GM12892 (cell line): ENCODE results near the gene MRPS7.
A peak's percentile ranks its signal among the peaks of the same experiment; 100 is the strongest.

Experiments used
- POLR2A ChIP-seq: IDR thresholded peaks from 2 replicates; pipeline ENCODE4 v1.6.1; 2011; ENCODE audit warnings: low read depth, low read length, control low read depth
- POLR2AphosphoS5 ChIP-seq: IDR thresholded peaks from 2 replicates; pipeline ENCODE4 v1.6.1; 2011; ENCODE audit warnings: low read depth, low read length, control low read depth

GRCh38 chr17:75313941-75314551 lies 52.4 kb downstream of the MRPS7 start:
- 0 out of 2 replicates have a peak, but pooled peaks have one; percentile 19 for TF ChIP-seq POLR2AphosphoS5
- no peak for TF ChIP-seq POLR2A
